GM19239 (cell line): Measurements from ENCODE around the gene ECPAS.
"Not testable (repeated sequence)": the region's sequence is repeated elsewhere in the genome, so short reads cannot be mapped to it uniquely, and the experiment has no call there.

Experiments used
- DNase-seq: peaks from one replicate; pipeline ENCODE4 v3.0.0; 2011; ENCODE audit warnings: low spot score; ENCODE audit not compliant: insufficient read length
- FAIRE-seq: peaks from 2 replicates; lab custom pipeline; 2011; peaks lifted over from hg19 to GRCh38; lab: Jason Lieb, UNC

Gene ECPAS

GRCh38 chr9:111431684-111432083 lies 52.5 kb downstream of the ECPAS start:
- FAIRE-seq, result no peak
- no peak for DNase-seq

GRCh38 chr9:111429175-111429574 lies 55.0 kb downstream of the ECPAS start:
- no peak for FAIRE-seq

DNA sequence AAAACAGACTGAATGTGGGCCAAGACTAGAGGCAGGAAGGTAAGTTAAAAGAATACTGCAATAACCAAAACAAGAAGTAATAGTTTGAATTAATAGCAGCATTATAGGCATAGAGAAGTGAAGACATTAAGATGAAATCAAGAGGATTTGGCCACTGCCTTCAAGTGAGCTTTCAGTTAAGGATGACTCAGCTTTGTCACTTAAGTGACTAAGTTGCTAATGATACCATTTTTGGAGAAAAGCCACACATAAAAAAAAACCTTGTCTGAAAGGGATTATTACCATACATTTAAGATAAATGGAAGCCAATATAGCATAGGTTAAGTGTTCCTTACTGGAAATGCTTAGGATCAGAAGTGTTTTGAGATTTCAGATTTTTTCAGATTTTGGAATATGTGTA lies 57.0 kb downstream of the ECPAS start:
- no peak for DNase-seq
- no peak for FAIRE-seq

More at GRCh38 chr9:111429175-111429574, 55.0 kb downstream of the ECPAS start:
- no peak for DNase-seq

- no peak for DNase-seq
- FAIRE-seq, result no peak
Observed at GRCh38 chr9:111423389-111423788, 60.8 kb downstream of the ECPAS start.

- DNase-seq (no peak), FAIRE-seq (no peak)
Observed at GRCh38 chr9:111414406-111414805, 69.8 kb downstream of the ECPAS start.

DNA sequence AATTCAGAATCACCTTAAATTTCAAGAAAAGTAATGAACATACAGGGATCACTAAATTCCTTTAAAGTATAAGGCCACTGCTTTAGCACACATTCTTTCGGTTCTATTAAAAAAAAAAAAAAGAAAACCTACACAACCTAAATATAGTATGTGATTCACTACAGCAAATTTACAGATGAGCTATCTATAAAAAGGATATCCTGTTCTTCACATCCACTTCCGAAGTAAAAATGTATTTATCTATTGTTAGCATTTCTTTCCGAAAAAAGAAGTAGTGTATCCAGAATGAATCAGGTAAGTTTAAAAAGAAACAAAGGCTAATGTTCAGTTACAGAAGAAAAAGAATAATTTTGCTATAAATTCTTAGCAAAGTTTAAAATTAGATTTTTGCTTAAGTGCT lies 70.2 kb downstream of the ECPAS start:
- DNase-seq (no peak), FAIRE-seq (no peak)

GRCh38 chr9:111412280-111412679 lies 71.9 kb downstream of the ECPAS start:
- DNase-seq, result no peak
- FAIRE-seq, result no peak

- DNase-seq (no peak), FAIRE-seq (no peak)
Observed at GRCh38 chr9:111411266-111411665, 72.9 kb downstream of the ECPAS start.

GRCh38 chr9:111407813-111408212 lies 76.4 kb downstream of the ECPAS start:
- no peak for FAIRE-seq

DNA sequence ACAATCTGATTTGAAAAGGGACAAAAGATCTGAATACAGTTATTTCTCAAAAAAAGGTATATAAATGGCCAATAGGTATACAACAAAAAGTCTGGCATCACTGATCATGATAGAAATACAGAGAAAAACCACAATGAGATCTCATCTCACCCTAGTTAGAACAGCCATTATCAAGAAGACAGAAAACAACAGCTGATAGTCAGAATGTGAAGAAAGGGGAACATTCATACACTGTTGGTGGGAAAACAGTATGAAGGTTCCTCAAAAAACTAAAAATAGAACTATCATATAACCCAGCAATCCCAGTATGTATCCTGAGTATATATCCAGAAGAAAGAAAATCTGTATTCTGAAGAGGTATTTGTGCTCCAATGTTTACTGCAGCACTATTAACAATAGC lies 78.5 kb downstream of the ECPAS start:
- FAIRE-seq (no peak), DNase-seq (no peak)

More at GRCh38 chr9:111407813-111408212, 76.4 kb downstream of the ECPAS start:
- no peak for DNase-seq

DNA sequence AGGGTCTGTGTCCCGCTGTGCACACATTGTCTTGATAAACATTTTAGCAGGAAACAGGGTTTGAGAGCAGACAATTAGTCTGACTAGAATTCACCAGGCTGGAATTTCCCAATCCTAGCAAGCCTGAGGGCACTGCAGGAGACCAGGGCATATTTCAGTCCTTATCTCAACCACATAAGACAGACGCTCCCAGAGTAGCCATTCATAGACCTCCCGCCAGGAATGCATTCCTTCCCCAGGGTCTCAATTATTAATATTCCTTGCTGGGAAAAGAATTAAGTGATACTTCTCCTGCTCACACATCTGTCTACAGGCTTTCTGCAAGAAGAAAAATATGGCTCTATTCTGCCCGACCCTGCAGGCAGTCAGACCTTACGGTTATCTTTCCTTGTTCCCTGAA lies 82.7 kb downstream of the ECPAS start:
- DNase-seq, FAIRE-seq: not testable (repeated sequence)

DNA sequence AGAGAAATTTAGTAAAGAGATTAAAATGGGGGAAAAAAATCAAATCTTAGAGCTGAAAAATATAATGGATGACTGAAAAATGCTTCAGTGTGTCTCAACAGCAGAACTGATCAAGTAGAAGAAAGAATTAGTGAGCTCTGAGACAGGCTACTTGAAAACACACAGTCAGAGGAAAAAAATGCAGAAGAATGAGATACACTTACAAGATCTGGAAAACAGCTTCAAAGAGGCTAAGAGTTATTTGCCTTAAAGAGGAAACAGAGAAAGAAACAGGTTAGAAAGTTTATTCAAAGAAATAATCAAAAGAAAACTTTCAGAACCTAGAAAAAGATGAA lies 83.7 kb downstream of the ECPAS start:
- no peak for DNase-seq
- FAIRE-seq, result no peak

- FAIRE-seq (peak; percentile 18), DNase-seq (no peak)
Observed at GRCh38 chr9:111399772-111400563, 84.2 kb downstream of the ECPAS start.

DNA sequence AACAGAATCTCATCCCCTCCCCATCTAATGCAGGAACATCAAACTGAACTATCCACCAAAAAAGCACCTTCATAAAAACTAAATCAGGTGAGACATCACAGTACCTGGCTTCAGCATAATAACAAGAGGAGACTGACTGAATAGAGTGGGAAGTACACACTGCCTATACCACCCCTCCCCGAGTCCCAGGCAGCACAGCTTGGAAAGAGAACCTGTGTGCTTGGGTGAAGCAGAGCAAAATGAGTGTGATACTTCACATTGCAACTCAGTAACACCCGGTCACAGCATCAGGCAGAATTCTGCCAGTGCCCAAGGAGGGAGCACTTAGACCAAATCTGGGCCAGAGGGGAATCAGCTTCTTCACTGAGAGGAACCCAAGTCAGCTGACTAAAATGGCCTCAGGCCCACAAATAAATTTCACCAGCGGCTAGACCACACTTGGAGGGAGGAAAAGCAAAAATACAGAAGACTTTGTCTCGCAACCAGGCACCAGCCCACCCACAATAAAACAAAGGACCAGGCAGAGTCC lies 84.9 kb downstream of the ECPAS start:
- DNase-seq, result no peak
- FAIRE-seq, result no peak

GRCh38 chr9:111393971-111394370 lies 90.2 kb downstream of the ECPAS start:
- no peak for DNase-seq
- FAIRE-seq, result no peak

DNA sequence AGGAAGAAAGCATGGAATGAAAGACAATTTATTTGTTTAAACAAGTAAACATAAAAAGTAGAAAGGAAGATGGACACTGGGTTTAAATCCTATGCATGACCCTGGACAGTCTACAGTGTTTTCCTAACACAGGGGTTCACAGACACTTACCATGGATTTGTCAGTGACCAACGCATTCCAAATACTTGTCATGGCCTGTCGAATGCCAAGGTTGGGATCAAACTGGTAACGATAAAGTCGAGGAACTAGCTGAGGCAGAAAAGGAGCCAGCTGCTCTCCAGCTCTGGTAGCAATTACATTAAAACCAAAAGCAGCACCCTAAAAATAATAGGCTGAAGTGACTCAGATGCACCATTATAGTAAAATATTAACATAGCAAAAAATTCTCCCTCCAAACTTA lies 94.8 kb downstream of the ECPAS start:
- FAIRE-seq, result no peak
- no peak for DNase-seq

- FAIRE-seq (no peak), DNase-seq (no peak)
Observed at GRCh38 chr9:111386386-111386785, 97.8 kb downstream of the ECPAS start.

DNA sequence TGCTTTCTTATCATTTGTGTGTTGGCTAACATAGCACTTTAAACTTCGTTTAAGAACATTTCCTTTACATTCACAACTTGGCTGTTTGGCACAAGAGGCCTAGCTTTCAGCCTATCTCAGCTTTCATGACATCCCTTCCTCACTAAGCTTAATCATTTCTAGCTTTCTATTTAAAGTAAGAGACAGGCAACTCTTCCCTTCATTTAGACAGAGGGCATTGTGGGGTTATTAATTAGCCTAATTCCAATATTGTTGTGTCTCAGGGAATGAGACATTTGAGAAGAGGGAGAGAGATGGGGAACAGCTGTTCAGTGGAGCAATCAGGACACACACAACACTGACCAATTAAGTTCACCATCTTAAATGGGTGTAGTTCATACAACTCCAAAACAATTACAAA lies 103.2 kb downstream of the ECPAS start:
- FAIRE-seq (no peak), DNase-seq (no peak)

GRCh38 chr9:111375817-111376564 lies 108.2 kb downstream of the ECPAS start:
- DNase-seq (no peak), FAIRE-seq (no peak)

- no peak for FAIRE-seq
- DNase-seq, result no peak
Observed at GRCh38 chr9:111375062-111375461, 109.1 kb downstream of the ECPAS start.

GRCh38 chr9:111372297-111372696 lies 111.9 kb downstream of the ECPAS start:
- no peak for DNase-seq
- FAIRE-seq, result no peak
